Measurements from ENCODE around the gene BMF.

The BMF gene

DNA sequence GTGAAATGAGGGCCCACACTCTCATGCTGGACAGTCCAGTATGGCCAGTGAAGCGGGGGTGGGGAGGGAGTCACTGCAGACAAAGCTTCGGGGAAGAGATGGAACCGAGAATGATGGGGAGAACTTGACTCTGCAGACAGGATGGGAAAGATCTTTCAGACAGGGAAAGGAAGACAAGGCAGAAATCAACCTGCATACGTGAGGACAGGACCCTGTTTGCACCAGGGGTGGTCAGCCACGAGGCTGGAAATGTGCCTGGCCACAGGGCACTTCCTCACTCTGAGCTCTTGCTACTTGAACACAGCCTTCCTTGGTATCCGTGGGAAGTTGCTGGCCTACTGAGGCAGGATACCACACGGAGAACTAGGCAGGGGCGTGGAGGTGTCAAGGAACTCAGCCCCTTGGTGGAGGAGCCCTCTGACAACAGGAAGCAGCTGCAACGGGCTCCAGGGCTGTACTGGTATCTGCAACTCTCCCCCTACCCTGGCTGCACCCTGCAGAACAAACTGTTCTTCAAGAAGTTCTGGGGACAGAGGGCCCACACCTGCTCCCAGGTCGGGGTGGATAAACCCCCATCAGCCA lies 60.4 kb downstream of the BMF start:
- DNase-seq (ENCODE audit: low read depth, low spot score): no peak

DNA sequence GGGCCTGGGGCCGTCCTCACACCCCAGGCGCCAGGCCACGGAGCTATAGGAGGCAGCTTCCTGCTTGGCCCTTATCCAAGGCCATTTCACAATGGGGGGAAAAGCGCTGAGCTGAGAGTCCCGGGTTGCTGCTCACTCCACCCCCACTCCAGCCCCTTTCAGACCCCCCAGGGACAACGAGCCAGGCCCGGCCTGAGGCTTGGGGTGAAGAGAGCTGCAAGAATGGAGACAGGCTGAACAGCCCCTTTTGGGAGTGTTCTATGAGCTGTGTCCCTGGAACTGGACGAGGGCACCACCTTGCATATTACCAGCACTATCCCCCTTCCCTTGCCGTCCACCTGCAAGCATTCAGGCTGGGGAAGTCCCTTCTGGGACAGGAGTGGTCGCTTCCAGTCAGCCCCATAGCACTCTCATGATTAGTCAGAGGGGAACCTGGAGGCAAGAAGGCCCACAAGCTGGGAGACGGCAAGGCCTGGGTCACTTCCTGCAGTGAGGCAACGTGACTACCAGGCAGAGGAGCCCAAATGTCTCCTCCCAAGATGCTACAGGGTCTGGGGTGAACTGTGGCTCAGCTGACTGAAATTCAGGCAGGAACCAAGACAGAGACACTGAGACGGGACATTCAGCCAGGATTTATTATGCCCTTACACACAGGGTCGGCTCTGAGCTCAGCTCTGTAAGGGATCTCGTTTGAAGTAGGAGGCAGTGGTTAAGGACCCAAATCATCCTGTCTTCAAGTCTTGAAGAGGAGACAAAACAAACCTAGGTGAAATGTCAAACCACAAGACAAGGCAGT lies 61.1 kb downstream of the BMF start:
- DNase-seq (ENCODE audit: low read depth, low spot score): peak; percentile 65

DNA sequence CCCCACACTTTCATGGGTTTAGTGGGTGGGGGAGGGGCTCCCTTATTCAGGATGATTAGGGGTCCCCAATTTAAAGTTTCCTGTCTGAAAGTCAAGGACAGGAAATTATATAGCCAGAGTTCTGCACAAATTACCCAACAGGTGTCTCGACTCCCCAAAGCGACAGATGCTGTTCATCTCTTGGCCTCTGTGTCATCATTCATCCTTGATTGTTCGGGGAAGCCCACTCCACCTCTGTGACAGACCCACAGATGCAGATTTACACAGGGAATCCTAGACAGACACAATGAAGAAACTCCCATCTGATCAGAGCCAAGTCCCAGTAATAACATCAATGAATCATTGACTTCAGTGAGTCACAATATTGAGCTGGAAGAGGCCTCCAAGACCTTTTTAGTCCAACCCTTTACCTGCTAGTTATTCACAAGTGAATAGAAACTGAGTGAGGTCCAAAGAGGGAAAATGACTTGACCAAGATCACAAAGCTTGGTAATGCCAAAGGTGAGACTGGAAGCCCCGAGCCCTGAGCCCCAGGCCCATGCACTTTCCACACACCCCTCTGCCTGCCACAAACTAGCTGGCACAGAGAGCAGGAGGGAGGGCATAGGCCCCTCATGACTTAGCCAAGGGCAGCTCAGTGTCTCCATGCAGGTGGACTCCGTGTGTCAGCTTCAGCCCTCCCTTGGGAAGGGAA lies 61.8 kb downstream of the BMF start:
- DNase-seq (ENCODE audit: low read depth, low spot score): no peak

DNA sequence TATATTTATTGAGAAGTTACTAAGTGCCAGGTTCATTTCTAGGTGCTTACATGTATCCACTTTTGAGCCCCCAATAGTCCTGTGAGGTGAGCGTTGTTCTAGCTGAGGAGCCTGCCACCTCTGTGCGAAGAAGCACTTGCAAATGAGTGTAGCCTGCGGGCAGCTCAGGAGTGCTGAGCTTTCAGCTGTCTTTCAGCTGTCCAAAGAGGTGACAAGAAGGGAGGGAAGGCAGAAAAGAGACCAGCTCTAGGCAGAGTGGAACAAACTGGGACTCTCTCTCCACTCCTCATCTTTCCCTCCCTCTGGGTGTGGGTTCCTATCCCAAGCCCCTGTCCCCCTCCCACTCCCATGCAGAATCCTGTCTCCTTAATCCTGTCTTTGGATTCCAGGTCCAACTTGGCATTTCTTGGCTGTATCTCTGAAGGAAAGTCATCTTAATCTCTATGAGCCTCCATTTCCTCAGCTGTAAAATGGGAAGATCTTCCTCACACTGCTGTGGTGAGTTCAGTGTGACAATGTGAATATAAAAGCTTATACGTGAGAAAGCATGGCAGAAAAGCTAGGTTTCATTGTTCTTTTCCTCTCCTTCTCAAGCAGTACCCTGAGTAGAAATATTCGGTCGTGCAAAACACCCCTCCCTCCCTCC lies 63.0 kb downstream of the BMF start:
- no peak for DNase-seq (ENCODE audit: low read depth, low spot score)

DNA sequence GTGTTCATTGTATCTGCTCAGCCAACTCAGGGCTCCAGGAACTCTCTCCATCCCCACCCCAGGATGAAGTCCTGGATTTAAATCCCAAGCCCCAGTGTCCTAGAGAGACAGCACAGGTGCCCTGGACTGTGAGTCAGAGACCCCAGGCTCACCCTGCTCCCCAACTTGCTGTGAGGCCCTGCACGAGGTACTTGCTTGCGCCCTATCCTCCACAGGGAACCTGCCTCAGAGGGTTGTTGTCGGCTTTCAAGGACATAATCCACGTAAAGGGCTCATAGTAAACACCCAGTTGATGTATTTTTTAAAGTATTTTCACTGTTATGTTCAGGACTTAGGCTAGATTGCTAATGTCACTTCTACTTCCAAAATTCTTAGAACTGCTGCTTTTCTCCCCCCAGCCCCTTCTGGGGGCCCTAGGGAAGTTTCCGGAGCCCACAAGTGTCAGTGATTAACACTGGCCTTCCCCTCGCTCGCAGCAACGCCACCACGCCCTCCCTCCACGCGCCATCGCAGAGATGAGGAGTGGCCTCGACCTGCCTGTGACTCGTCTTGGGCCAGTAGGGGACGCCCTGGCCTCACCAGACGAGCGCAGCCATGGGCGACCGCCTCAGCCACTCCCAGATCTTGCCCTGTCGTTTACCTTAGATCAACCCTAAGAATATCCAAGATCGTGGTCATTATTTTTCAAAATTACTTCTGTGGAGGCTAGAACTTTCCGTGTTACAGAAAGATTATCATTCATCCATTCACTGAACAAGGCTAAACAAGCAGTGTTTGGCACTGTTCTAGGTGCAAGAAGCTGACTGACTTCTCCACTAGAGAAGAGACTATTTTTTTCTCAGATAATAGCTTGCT lies 63.7 kb downstream of the BMF start:
- no peak for DNase-seq (ENCODE audit: low read depth, low spot score)

DNA sequence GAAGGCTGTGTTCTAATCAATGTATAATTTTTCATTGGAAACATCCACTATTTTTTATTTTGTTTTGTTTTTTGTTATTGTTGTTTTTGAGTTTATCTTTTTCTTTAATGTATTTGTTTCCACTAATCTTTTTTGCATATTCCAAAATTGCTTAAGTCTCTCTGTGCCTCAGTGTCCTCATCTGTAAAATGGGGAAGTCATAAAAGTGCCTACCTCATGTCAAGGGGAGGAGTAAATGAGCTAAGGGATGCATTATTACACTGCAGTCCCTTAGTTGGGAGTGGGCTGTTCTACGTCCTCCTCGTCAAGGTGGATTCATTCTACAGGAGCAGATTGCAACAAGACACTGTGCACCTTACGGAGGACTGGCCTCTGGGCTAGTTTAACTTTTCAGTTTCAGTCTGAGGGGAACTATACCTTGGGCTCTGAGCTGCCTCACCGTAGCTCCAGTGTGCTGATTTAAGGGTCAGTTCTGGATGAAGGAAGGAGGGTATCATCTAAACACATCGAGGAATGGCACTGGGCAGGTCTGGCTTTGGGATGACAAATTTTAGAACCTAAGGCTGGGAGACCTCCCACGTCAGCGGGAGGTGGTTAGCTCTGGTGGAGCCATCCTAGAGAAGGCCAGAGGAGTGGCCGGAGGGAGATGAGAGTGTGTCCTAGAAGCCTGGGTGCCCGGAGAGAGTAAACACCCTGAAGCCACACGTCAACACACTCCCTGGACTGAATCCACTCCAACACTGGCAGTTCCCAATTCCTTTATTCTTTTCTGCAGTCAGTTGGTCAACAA lies 64.6 kb downstream of the BMF start:
- no peak for DNase-seq (ENCODE audit: low read depth, low spot score)

DNA sequence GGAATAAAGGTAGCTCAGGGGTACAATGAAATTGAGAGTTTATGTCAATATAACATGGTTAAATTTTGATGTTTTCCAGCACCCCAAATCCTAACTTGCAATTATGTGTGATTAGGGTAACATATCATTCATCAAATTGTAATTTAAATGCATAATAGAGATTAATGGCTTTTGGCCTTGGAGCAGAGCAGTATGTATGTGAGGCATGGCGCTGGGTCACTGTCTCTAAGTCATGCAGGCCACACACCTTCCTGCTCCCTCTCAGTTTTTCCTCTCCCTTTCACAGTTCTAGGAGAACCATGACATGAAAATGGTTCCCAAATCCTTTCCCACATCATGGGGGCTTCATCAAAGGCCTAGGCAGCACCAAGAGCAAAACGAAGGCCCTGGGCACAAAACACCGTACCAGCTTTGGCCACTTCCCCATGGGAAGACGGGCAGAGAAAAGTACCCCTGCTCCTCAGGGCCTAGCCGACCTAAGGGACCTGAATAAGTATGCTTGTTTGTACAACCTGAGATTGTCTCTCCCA lies 65.8 kb downstream of the BMF start:
- no peak for DNase-seq (ENCODE audit: low read depth, low spot score)

DNA sequence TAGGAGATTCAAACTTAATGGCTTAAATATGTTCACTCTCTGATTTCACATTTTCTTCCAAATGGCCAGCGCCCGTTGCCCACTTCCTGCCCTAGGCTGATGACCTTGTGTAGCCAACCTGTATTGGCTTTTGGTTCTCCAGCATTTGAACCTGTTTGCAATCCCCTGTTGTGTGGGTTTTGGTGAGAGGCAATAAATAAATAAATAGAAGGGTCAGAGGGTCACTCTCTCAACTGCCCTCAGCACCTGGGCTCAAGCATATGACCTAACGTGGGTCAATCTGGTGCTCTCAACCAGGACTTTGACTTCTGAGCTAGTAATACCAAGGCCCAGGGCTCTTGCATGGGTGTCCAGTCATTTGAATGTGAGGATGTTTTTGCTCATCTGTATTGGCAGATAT lies 67.9 kb downstream of the BMF start:
- no peak for DNase-seq (ENCODE audit: low read depth, low spot score)

DNA sequence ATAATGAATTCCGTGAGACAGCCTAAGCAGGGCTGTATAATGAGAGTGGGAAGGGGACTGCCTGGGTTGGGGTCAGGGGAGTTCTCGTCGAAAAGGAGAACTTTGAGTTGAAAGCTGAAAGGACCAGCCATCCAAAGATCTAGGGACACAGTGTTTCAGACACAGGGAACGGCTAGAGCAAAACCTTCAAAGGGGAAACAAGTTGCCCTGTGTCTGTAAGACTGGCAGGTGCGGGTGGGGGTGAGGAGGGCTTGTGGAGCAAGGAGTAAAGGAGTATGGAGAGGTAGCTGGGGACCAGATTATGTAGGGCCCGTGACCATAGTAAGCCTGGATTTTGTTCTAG lies 68.4 kb downstream of the BMF start:
- DNase-seq (ENCODE audit: low read depth, low spot score): no peak

DNA sequence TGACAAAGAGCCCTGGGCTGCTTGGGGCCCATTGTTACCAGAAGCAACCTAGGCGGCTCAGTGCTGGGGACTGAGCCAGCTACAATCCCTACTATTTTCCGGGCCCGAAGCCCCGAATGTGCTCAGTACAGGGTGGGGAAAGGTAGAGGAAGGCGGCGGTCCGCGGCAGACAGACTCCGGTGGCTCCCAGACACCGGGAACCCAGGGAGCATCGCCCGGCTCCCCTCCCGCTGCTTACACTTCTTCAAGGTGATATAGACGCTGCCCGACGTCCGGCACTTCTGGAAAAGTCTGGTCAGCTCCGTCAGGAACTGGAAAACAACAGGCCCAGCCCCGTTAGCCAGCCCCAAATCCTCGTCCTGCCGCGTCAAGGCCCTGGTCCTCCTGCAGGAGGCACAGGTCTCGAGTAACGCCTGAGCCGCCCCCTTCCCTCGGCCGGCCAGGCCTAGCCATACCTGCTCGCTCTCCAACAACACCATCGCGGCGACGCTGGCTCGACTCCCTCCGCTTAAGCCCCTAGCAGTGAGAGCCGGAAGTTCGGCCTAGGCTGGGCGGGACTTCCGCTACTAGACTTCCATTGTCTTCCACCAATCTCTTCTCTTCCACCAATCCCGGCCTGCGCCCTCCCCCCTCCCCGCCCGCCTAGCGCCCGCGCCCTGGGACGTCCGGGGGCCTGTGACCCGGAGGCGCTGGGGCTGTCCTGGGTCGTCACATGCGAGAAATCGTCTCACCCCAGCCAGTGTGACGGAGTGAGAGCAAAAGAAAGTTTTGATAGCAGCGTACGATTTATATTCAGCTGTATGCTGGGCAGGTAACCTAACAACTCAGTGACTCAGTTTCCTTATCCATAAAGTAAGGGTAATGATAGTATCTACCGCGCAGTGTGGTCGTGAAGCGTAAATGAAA lies 69.8 kb downstream of the BMF start, which contains the start of gene SRP14:
SRP14 (minus strand) TSS at position 544 of the 906 bp plus-strand sequence; CDS start at position 479, 65 bp downstream.
- DNase-seq (ENCODE audit: low read depth, low spot score): peak; percentile 76

DNA sequence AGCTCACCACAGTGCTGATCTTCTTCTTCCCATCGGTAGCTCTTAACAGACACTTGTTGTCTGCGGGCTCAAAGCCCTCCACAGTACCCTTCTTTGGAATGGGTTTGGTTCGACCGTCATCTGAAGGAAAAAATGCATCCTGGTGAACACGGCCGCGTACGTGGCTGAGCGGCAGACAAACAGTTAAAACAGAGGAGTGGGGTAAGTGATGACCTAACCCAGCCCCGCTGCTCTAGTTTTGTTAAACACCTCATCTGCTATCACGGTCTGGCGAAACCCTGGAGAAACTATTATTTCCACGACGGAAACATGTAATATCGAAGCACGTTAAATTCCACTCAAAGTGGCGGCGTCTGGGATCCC lies 70.4 kb downstream of the BMF start:
- DNase-seq (ENCODE audit: low read depth, low spot score): no peak

Measured in brain pericyte (primary cell).